Stimulated activated memory B cell treated with anti-CD40 and anti-IgM and Interleukin-4, amounts not matched to agents 10 μg/mL and 1 μg/mL and 100 μg/mL, for 72 hours (primary cell): ENCODE results near the gene BNIP2.

Experiments used
- ATAC-seq: fragments of 150-1000 bp; cut with Tn5 transposase; 2 replicates; pipeline ENCODE4 v1.10.0; 2021
- H3K27ac Mint-ChIP-seq: one replicate; pipeline ENCODE4 v1.8.0; 2022; ENCODE audit warnings: mild to moderate bottlenecking, mixed read lengths
- H3K27me3 Mint-ChIP-seq: one replicate; pipeline ENCODE4 v1.8.0; 2022; ENCODE audit warnings: mixed read lengths
- H3K36me3 Mint-ChIP-seq: one replicate; pipeline ENCODE4 v1.8.0; 2022; ENCODE audit warnings: mixed read lengths
- H3K4me1 Mint-ChIP-seq: one replicate; pipeline ENCODE4 v1.8.0; 2022; ENCODE audit warnings: mixed read lengths
- H3K4me3 Mint-ChIP-seq: one replicate; pipeline ENCODE4 v1.8.0; 2022; ENCODE audit warnings: mild to moderate bottlenecking, moderate library complexity, mixed read lengths
- H3K9me3 Mint-ChIP-seq: one replicate; pipeline ENCODE4 v1.8.0; 2022; ENCODE audit warnings: mixed read lengths

The BNIP2 gene

GRCh38 chr15:59688782-59689625, at the start of gene BNIP2:
BNIP2 (minus strand) TSS chr15:59689320; CDS start chr15:59682457, 6,863 bp downstream.
- H3K9me3 Mint-ChIP-seq, result no peaks in the 10 kb centered on the region
- ATAC-seq, result peak; percentile 97
- H3K27ac Mint-ChIP-seq, result peak within 1 kb of the TSS; percentile 93
- H3K36me3 Mint-ChIP-seq, result peaks cover 5% of the 10 kb centered on the region
- no peaks in the 10 kb centered on the region for H3K27me3 Mint-ChIP-seq
- peak within 1 kb of the TSS; percentile 90 for H3K4me3 Mint-ChIP-seq
- H3K4me1 Mint-ChIP-seq, result peaks cover 46% of the 10 kb centered on the region

- no peaks in the 10 kb centered on the region for H3K4me1 Mint-ChIP-seq
- peaks cover under 1% of the 10 kb centered on the region for H3K36me3 Mint-ChIP-seq
- no peak overlapping the region for H3K27ac Mint-ChIP-seq
- peaks cover 24% of the 10 kb centered on the region for H3K27me3 Mint-ChIP-seq
- no peaks in the 10 kb centered on the region for H3K9me3 Mint-ChIP-seq
- no peak for ATAC-seq
- no peak overlapping the region for H3K4me3 Mint-ChIP-seq
Observed at GRCh38 chr15:59738676-59739075, 49.6 kb upstream of the BNIP2 start.

- Mint-ChIP-seq H3K4me3 (no peak overlapping the region), H3K27me3 (peaks cover 19% of the 10 kb centered on the region), H3K36me3 (no peaks in the 10 kb centered on the region), H3K27ac (no peak overlapping the region), H3K9me3 (no peaks in the 10 kb centered on the region), H3K4me1 (no peaks in the 10 kb centered on the region)
- ATAC-seq, result no peak
Observed at GRCh38 chr15:59736181-59736580, 47.1 kb upstream of the BNIP2 start.

- ATAC-seq, result no peak
- Mint-ChIP-seq H3K27ac (no peak overlapping the region), H3K27me3 (peaks cover 8% of the 10 kb centered on the region), H3K9me3 (no peaks in the 10 kb centered on the region), H3K4me3 (no peak overlapping the region), H3K4me1 (no peaks in the 10 kb centered on the region), H3K36me3 (no peaks in the 10 kb centered on the region)
Observed at GRCh38 chr15:59725151-59725486, 36.0 kb upstream of the BNIP2 start.

- Mint-ChIP-seq H3K4me3 (no peak overlapping the region), H3K9me3 (no peaks in the 10 kb centered on the region), H3K4me1 (no peaks in the 10 kb centered on the region), H3K27ac (no peak overlapping the region), H3K36me3 (no peaks in the 10 kb centered on the region), H3K27me3 (peaks cover 8% of the 10 kb centered on the region)
- ATAC-seq, result no peak
Observed at GRCh38 chr15:59723687-59724346, 34.7 kb upstream of the BNIP2 start.

- no peaks in the 10 kb centered on the region for H3K4me1 Mint-ChIP-seq
- no peak overlapping the region for H3K4me3 Mint-ChIP-seq
- no peak for ATAC-seq
- no peak overlapping the region for H3K27ac Mint-ChIP-seq
- peaks cover 6% of the 10 kb centered on the region for H3K27me3 Mint-ChIP-seq
- no peaks in the 10 kb centered on the region for H3K9me3 Mint-ChIP-seq
- H3K36me3 Mint-ChIP-seq, result no peaks in the 10 kb centered on the region
Observed at GRCh38 chr15:59722476-59722875, 33.4 kb upstream of the BNIP2 start.

GRCh38 chr15:59722037-59722436, 32.9 kb upstream of the BNIP2 start:
- no peak overlapping the region for H3K27ac Mint-ChIP-seq
- no peaks in the 10 kb centered on the region for H3K9me3 Mint-ChIP-seq
- no peak for ATAC-seq
- peaks cover 2% of the 10 kb centered on the region for H3K27me3 Mint-ChIP-seq
- no peak overlapping the region for H3K4me3 Mint-ChIP-seq
- H3K36me3 Mint-ChIP-seq, result no peaks in the 10 kb centered on the region
- H3K4me1 Mint-ChIP-seq, result no peaks in the 10 kb centered on the region

- no peak for ATAC-seq
- Mint-ChIP-seq H3K9me3 (no peaks in the 10 kb centered on the region), H3K36me3 (no peaks in the 10 kb centered on the region), H3K27ac (no peak overlapping the region), H3K27me3 (peaks cover 1% of the 10 kb centered on the region), H3K4me1 (no peaks in the 10 kb centered on the region), H3K4me3 (no peak overlapping the region)
Observed at GRCh38 chr15:59721411-59721810, 32.3 kb upstream of the BNIP2 start.

- no peaks in the 10 kb centered on the region for H3K36me3 Mint-ChIP-seq
Observed at GRCh38 chr15:59713177-59713576, 24.1 kb upstream of the BNIP2 start.

GRCh38 chr15:59711451-59712243, 22.5 kb upstream of the BNIP2 start:
- Mint-ChIP-seq H3K4me1 (no peaks in the 10 kb centered on the region), H3K36me3 (no peaks in the 10 kb centered on the region), H3K27ac (no peak overlapping the region), H3K27me3 (peaks cover 25% of the 10 kb centered on the region), H3K9me3 (peaks cover 3% of the 10 kb centered on the region), H3K4me3 (no peak overlapping the region)
- ATAC-seq, result no peak

More at GRCh38 chr15:59713177-59713576, 24.1 kb upstream of the BNIP2 start:
- ATAC-seq, result no peak
- H3K4me1 Mint-ChIP-seq, result no peaks in the 10 kb centered on the region
- H3K27me3 Mint-ChIP-seq, result peaks cover 25% of the 10 kb centered on the region
- no peak overlapping the region for H3K27ac Mint-ChIP-seq
- no peak overlapping the region for H3K4me3 Mint-ChIP-seq
- peaks cover 3% of the 10 kb centered on the region for H3K9me3 Mint-ChIP-seq

- peaks cover 3% of the 10 kb centered on the region for H3K9me3 Mint-ChIP-seq
Observed at GRCh38 chr15:59707619-59708018, 18.5 kb upstream of the BNIP2 start.

GRCh38 chr15:59703979-59704796, 15.1 kb upstream of the BNIP2 start:
- no peaks in the 10 kb centered on the region for H3K27me3 Mint-ChIP-seq
- H3K9me3 Mint-ChIP-seq, result peaks cover 3% of the 10 kb centered on the region
- no peak for ATAC-seq

More at GRCh38 chr15:59707619-59708018, 18.5 kb upstream of the BNIP2 start:
- no peaks in the 10 kb centered on the region for H3K36me3 Mint-ChIP-seq
- no peak overlapping the region for H3K27ac Mint-ChIP-seq
- ATAC-seq, result no peak
- no peaks in the 10 kb centered on the region for H3K4me1 Mint-ChIP-seq
- H3K27me3 Mint-ChIP-seq, result no peaks in the 10 kb centered on the region
- no peak overlapping the region for H3K4me3 Mint-ChIP-seq

GRCh38 chr15:59702351-59702750, 13.2 kb upstream of the BNIP2 start:
- ATAC-seq, result no peak
- no peaks in the 10 kb centered on the region for H3K27me3 Mint-ChIP-seq

More at GRCh38 chr15:59703979-59704796, 15.1 kb upstream of the BNIP2 start:
- Mint-ChIP-seq H3K36me3 (no peaks in the 10 kb centered on the region), H3K4me3 (no peak overlapping the region), H3K4me1 (no peaks in the 10 kb centered on the region), H3K27ac (no peak overlapping the region)

GRCh38 chr15:59701880-59702279, 12.8 kb upstream of the BNIP2 start:
- no peaks in the 10 kb centered on the region for H3K9me3 Mint-ChIP-seq
- no peak for ATAC-seq
- H3K27me3 Mint-ChIP-seq, result no peaks in the 10 kb centered on the region
- no peaks in the 10 kb centered on the region for H3K4me1 Mint-ChIP-seq
- H3K36me3 Mint-ChIP-seq, result no peaks in the 10 kb centered on the region
- H3K4me3 Mint-ChIP-seq, result no peak overlapping the region
- H3K27ac Mint-ChIP-seq, result no peak overlapping the region

More at GRCh38 chr15:59702351-59702750, 13.2 kb upstream of the BNIP2 start:
- no peaks in the 10 kb centered on the region for H3K36me3 Mint-ChIP-seq
- H3K4me1 Mint-ChIP-seq, result no peaks in the 10 kb centered on the region
- H3K27ac Mint-ChIP-seq, result no peak overlapping the region
- H3K4me3 Mint-ChIP-seq, result no peak overlapping the region
- no peaks in the 10 kb centered on the region for H3K9me3 Mint-ChIP-seq
